Fibroblast of mammary gland (primary cell): Measurements from ENCODE around the gene MAD2L2.

ENCODE experiments used
- DNase-seq: peaks from one replicate; pipeline ENCODE4 v3.0.0-alpha.2; 2010; ENCODE audit warnings: low read depth
- H3K4me3 ChIP-seq: 2 replicates; pipeline ENCODE4 v1.5.1; 2011; ENCODE audit warnings: low read depth, mild to moderate bottlenecking, low read length, moderate library complexity; ENCODE audit not compliant: control insufficient read depth
- TF ChIP-seq, protein P1 (sequence below): conservative IDR thresholded peaks from 2 replicates; pipeline ENCODE4 v1.5.1; 2011; ENCODE audit warnings: low read depth, low read length, inconsistent platforms; ENCODE audit not compliant: control insufficient read depth, insufficient read depth

The MAD2L2 gene

DNA sequence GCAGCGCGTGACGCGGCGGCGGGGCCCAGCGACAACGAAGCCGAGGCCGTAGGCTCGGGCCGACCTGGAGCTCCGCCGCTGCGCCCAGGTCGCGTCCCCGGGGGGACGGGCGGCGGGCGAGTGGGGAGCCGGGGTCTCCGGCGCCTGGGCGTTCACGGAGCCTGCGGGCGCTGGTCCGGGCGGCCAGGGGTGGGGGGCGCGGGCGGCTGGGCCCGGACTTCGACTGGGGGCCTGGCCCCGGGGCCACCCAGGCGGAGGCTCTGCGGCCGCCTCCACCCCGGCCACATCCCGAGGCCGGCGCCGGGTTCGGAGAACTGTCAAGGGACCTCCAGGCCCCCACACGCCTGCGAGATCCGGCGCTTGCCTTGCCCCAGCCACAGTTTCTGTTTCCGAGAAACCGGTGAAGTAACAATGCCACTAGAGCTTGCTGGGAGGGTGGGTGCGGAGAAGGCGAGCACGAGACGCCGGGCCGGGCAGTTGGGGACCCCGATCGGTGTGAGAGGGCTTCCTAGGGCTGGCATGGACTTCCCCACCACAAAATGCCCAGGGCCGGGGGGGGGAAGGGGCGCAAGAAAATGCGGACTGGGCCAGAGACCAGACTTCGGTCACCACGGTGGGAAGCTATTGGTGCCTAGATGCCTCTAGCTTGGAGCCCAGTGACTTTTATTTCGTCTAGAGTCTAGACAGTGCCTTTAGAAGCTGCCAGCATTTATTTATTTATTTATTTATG, 16.4 kb downstream of the MAD2L2 start:
- peak overlapping the region; percentile 42 for H3K4me3 ChIP-seq
- TF ChIP-seq, protein P1, sequence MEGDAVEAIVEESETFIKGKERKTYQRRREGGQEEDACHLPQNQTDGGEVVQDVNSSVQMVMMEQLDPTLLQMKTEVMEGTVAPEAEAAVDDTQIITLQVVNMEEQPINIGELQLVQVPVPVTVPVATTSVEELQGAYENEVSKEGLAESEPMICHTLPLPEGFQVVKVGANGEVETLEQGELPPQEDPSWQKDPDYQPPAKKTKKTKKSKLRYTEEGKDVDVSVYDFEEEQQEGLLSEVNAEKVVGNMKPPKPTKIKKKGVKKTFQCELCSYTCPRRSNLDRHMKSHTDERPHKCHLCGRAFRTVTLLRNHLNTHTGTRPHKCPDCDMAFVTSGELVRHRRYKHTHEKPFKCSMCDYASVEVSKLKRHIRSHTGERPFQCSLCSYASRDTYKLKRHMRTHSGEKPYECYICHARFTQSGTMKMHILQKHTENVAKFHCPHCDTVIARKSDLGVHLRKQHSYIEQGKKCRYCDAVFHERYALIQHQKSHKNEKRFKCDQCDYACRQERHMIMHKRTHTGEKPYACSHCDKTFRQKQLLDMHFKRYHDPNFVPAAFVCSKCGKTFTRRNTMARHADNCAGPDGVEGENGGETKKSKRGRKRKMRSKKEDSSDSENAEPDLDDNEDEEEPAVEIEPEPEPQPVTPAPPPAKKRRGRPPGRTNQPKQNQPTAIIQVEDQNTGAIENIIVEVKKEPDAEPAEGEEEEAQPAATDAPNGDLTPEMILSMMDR = no peak
- no peak for DNase-seq

DNA sequence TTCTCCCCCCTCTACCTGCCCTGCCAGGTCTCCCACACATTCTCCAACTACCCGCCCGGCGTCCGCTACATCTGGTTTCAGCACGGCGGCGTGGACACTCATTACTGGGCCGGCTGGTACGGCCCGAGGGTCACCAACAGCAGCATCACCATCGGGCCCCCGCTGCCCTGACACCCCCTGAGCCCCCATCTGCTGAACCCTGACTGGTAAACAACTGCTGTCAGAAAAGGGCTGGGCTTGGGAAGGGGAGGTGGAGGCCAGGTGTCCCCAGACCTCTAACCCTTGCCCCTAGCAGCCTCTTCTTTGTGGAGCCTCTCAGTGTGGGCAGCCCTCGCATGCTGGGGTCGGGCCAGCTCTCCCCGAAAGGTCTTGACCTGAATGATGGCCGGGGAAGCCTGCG, 19.8 kb downstream of the MAD2L2 start:
- TF ChIP-seq, protein P1 = no peak
- no peak for DNase-seq
- H3K4me3 ChIP-seq = no peak overlapping the region

- no peak for DNase-seq
- no peak overlapping the region for H3K4me3 ChIP-seq
- TF ChIP-seq, protein P1 = no peak
Measured at GRCh38 chr1:11659748-11660147, 21.2 kb downstream of the MAD2L2 start.

- DNase-seq = no peak
- no peak overlapping the region for H3K4me3 ChIP-seq
- TF ChIP-seq, protein P1 = no peak
Measured at GRCh38 chr1:11658542-11658941, 22.4 kb downstream of the MAD2L2 start.

GRCh38 chr1:11657654-11658053, 23.3 kb downstream of the MAD2L2 start:
- TF ChIP-seq, protein P1 = no peak
- no peak for DNase-seq
- H3K4me3 ChIP-seq = no peak overlapping the region

DNA sequence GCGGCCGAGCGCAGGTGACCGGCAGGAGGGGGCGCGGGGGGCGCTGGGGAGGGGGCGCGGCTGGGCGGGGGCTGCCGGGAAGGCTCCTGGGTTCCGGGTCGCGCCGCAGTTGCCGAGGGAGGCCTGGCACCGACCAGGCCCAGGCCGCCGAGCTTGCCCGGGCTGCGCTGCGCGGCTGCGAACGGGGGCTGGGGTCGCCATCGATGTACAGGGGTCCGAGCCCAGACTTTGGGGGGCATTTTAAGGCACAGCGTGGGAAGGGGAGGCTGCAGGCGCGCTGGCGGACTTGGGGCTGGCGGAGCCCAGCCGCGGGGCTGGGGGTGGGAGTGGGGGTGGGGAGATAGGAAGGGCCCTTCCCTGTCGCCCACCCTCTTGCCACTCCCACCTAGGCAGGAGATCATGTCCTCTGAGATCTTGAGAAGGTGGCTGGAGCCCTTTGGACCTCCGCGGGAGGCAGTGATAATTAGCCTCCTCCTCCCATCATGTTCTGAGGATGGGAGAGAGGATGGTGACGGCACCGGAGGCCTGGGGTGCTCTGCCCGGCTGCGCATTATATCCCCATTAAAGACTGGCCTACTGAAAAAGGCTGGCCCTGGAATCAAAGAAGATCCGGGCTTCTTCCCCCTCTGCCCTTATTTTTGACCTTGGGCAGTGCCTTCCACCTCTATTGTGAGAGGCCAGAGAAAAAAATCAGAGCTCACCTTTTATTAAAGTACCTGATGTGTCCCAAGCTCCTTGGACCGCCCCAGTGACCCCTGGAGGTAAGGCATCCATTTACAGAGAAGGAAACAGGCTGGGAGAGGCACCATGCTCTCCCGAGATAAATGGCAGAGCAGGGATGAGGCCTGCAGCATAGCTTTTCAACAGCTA, 25.8 kb downstream of the MAD2L2 start:
- no peak for DNase-seq
- TF ChIP-seq, protein P1 = no peak
- peak overlapping the region; percentile 37 for H3K4me3 ChIP-seq
